ENCODE measurements around the gene TP53I11.

- TF ChIP-seq CTCF (IDR thresholded peaks at IDR 0.05 in 8 of 11, conservative IDR thresholded peaks at IDR 0.05 in 3 of 11), result no peak
- TF ChIP-seq POLR2AphosphoS5 (IDR thresholded peaks at IDR 0.05), result peak in 2 of 3 donors; percentile 55 to 56
Measured at GRCh38 chr11:44947114-44947513, 3.6 kb downstream of the TP53I11 start.

All from spleen (tissue), 7 donors.